Parathyroid adenoma (tissue), 2 donors: ENCODE measurements around the gene PLXNA2.

Source experiments
- H2AFZ ChIP-seq: fragments of 300-600 bp; sonication (generic); one replicate; pipeline ENCODE4 v1.7.0; 2017; ENCODE audit warnings: antibody characterized with exemption, mild to moderate bottlenecking
- H3K27ac ChIP-seq: fragments of 300-600 bp; sonication (generic); one replicate; pipeline ENCODE4 v1.7.0; 2017
- H3K27me3 ChIP-seq: fragments of 300-600 bp; sonication (generic); one replicate; pipeline ENCODE4 v1.7.0; 2017; ENCODE audit warnings: low read length; ENCODE audit not compliant: control insufficient read depth, insufficient read depth
- H3K36me3 ChIP-seq: fragments of 300-600 bp; sonication (generic); one replicate; pipeline ENCODE4 v1.7.0; 2017; ENCODE audit warnings: low read length; ENCODE audit not compliant: control insufficient read depth, insufficient read depth
- H3K4me1 ChIP-seq: fragments of 300-600 bp; sonication (generic); one replicate; pipeline ENCODE4 v1.7.0; 2017; ENCODE audit warnings: control low read depth
- H3K4me2 ChIP-seq: fragments of 300-600 bp; sonication (generic); one replicate; pipeline ENCODE4 v1.7.0; 2017; ENCODE audit warnings: low read length
- H3K4me3 ChIP-seq: fragments of 300-600 bp; sonication (generic); one replicate; pipeline ENCODE4 v1.7.0; 2017; ENCODE audit warnings: low read depth, low read length
- H3K79me2 ChIP-seq: fragments of 300-600 bp; sonication (generic); one replicate; pipeline ENCODE4 v1.7.0; 2017; ENCODE audit warnings: control low read depth
- H3K9ac ChIP-seq: fragments of 300-600 bp; sonication (generic); one replicate; pipeline ENCODE4 v1.7.0; 2017; ENCODE audit warnings: mild to moderate bottlenecking
- H3K9me3 ChIP-seq: fragments of 300-600 bp; sonication (generic); one replicate; pipeline ENCODE4 v1.7.0; 2017; ENCODE audit warnings: low read length; ENCODE audit not compliant: control insufficient read depth
- TF ChIP-seq, protein P1 (sequence below): fragments of 300-600 bp; sonication (generic); IDR thresholded peaks from one replicate; pipeline ENCODE4 v1.7.0; 2017; ENCODE audit warnings: antibody characterized with exemption, mild to moderate bottlenecking
- donor health status: primary hyperparathyroidism.

The PLXNA2 gene

DNA sequence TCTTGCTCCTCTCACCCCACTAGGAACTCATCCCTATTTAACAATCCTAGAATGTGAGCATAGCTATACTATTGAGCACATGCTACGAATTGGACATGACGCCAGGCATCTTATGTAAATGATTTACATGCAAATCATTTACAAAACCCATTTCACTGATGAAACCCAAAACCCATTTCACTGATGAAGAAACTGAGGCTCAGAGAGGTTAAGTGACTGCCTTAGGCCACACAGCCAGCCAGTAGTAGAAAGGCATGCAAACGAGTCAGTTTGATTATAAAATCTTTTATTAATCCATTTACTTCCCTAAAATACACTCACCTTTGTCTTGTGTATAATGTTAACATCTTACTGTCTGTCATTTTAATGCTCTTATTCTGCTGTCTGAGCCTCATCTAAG, 87.9 kb downstream of the PLXNA2 start:
- Histone ChIP-seq H2AFZ (no peak overlapping the region), H3K4me3 (no peak overlapping the region), H3K4me1 (no peaks in the 10 kb centered on the region), H3K27me3 (no peaks in the 10 kb centered on the region), H3K27ac (no peak overlapping the region), H3K9ac (no peak overlapping the region), H3K4me2 (no peak overlapping the region), H3K79me2 (no peaks in the 10 kb centered on the region), H3K9me3 (no peaks in the 10 kb centered on the region), H3K36me3 (no peaks in the 10 kb centered on the region)
- TF ChIP-seq, protein P1, sequence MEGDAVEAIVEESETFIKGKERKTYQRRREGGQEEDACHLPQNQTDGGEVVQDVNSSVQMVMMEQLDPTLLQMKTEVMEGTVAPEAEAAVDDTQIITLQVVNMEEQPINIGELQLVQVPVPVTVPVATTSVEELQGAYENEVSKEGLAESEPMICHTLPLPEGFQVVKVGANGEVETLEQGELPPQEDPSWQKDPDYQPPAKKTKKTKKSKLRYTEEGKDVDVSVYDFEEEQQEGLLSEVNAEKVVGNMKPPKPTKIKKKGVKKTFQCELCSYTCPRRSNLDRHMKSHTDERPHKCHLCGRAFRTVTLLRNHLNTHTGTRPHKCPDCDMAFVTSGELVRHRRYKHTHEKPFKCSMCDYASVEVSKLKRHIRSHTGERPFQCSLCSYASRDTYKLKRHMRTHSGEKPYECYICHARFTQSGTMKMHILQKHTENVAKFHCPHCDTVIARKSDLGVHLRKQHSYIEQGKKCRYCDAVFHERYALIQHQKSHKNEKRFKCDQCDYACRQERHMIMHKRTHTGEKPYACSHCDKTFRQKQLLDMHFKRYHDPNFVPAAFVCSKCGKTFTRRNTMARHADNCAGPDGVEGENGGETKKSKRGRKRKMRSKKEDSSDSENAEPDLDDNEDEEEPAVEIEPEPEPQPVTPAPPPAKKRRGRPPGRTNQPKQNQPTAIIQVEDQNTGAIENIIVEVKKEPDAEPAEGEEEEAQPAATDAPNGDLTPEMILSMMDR: no peak

DNA sequence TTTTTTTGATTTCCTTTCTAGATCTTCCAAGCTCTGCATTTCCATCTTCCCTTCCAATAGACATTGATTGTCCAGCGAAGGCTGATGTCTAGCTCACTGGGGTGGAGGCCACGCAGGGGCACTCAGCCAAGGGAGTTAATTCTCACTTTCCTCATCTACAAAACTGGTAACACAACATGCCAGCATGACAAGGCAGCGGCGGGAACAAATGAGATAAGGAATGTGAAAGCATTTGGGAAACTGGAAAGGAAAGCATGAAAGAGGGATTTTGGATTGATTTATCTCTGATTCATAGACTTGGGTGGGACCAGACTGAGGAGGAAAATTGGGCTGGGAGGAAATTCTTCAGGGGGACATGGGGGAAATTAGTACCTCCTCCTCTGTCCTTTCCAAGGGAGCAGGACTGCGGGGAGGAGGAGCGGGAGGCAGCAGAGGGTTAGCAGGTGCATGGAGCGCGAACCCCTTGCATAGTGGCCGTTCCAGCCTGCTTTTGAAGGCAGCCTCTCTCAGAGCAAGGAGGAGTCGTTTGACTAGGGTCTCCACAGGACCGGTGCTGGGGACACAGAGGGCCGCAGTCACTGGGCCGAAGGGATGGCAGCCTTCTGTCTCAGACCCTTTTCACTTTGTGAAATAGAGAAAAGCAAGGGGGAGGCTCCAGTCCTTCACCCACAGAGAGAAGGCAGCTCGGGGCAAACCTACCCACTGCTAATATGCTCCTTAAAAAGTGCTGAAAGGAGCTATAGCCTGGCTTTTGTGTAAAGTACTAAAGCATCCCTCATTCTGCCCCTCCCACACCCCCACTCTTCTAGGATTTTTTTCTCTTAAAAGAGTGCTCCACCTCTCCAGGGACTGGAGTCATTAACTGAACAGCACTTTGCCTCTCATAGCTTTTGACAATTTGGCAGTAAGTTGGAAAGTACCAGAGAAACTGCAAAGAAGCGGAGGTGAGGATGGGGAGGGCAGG, 89.2 kb downstream of the PLXNA2 start:
- Histone ChIP-seq H3K27ac (no peak overlapping the region), H3K36me3 (no peaks in the 10 kb centered on the region), H3K79me2 (no peaks in the 10 kb centered on the region), H3K9ac (no peak overlapping the region), H2AFZ (no peak overlapping the region), H3K4me1 (no peaks in the 10 kb centered on the region), H3K27me3 (no peaks in the 10 kb centered on the region), H3K4me3 (no peak overlapping the region), H3K9me3 (no peaks in the 10 kb centered on the region), H3K4me2 (no peak overlapping the region)
- TF ChIP-seq, protein P1: no peak

DNA sequence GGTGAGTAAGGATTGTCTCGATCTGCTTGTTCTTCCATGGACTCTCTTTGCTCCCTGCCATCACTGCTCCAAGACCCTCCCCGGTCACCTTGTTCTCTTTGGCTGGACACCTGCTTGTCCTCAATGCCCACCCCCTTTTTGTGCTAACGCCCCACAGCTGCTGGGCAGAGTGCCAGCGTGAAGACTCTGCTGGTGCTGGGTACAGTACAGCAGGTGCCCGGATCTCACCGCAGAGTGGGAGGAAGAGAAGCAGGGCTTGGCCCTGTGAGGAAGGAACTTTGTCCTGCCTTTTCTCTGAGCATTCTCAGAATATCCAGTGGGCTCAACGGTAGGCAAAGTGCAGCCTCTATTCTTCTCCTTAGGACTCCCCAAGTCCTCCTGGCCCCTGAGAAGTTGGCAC, 90.1 kb downstream of the PLXNA2 start:
- Histone ChIP-seq H3K27me3 (no peaks in the 10 kb centered on the region), H2AFZ (no peak overlapping the region), H3K36me3 (no peaks in the 10 kb centered on the region), H3K79me2 (no peaks in the 10 kb centered on the region), H3K27ac (no peak overlapping the region), H3K4me1 (no peaks in the 10 kb centered on the region), H3K9ac (no peak overlapping the region), H3K4me2 (no peak overlapping the region), H3K9me3 (no peaks in the 10 kb centered on the region), H3K4me3 (no peak overlapping the region)
- TF ChIP-seq, protein P1: no peak

DNA sequence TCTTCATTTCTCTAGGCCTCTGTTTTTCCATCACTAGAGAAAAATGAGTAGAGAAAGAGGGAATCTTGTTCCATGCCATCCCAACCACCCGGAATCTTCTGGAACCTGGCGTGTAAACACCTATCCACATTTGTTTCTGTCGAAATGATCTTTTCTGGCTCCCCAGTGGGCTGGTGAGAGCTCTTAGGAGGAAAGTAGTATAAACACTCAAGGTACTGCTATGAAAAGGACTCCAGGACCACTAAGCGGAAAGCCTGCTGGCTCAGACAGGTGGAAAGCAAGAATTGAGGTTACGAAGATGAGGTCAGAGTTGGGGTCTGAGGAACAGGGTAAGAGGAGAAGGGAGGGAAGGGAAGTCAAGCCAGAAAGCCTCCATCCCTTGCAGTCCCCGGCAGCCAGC, 90.8 kb downstream of the PLXNA2 start:
- no peaks in the 10 kb centered on the region for H3K4me1 ChIP-seq
- H3K9ac ChIP-seq: no peak overlapping the region
- no peak overlapping the region for H3K4me3 ChIP-seq
- H2AFZ ChIP-seq: no peak overlapping the region
- H3K79me2 ChIP-seq: no peaks in the 10 kb centered on the region
- H3K9me3 ChIP-seq: no peaks in the 10 kb centered on the region
- TF ChIP-seq, protein P1: no peak
- no peak overlapping the region for H3K27ac ChIP-seq
- H3K27me3 ChIP-seq: no peaks in the 10 kb centered on the region
- H3K4me2 ChIP-seq: no peak overlapping the region
- H3K36me3 ChIP-seq: no peaks in the 10 kb centered on the region
